ENCODE measurements around the gene ALKAL2.

- TF ChIP-seq POLR2A (IDR thresholded peaks at IDR 0.05): no peak
- no peak for TF ChIP-seq CTCF (IDR thresholded peaks at IDR 0.05)
- no peak for TF ChIP-seq EP300 (IDR thresholded peaks at IDR 0.05)
- no peak for TF ChIP-seq POLR2AphosphoS5 (IDR thresholded peaks at IDR 0.05)
Observed at GRCh38 chr2:295090-295489, 7.2 kb upstream of the ALKAL2 start.

Measured in suprapubic skin (tissue), 4 donors.